Endothelial cell (in vitro differentiated cells): ENCODE data around the gene PCDHGA1. TPM values are rescaled to one million over a fixed set of nuclear protein-coding genes. Genes with fewer than 3 reads are reported as not detected.
A peak's percentile ranks its signal among the peaks of the same experiment; 100 is the strongest.

Experiments
- DNase-seq: peaks from one replicate; pipeline ENCODE4 v3.0.0; 2021; ENCODE audit warnings: low spot score
- H3K27ac Mint-ChIP-seq: one replicate; pipeline ENCODE4 v1.8.0; 2021; ENCODE audit warnings: mixed read lengths, inconsistent platforms; ENCODE audit not compliant: unreplicated experiment
- H3K27me3 Mint-ChIP-seq: one replicate; pipeline ENCODE4 v1.8.0; 2021; ENCODE audit warnings: mild to moderate bottlenecking, moderate library complexity, mixed read lengths, inconsistent platforms; ENCODE audit not compliant: unreplicated experiment
- H3K36me3 Mint-ChIP-seq: one replicate; pipeline ENCODE4 v1.8.0; 2021; ENCODE audit warnings: mild to moderate bottlenecking, low read depth, mixed read lengths, inconsistent platforms; ENCODE audit not compliant: unreplicated experiment
- H3K4me1 Mint-ChIP-seq: one replicate; pipeline ENCODE4 v1.8.0; 2021; ENCODE audit warnings: mild to moderate bottlenecking, mixed read lengths, inconsistent platforms; ENCODE audit not compliant: unreplicated experiment
- H3K4me3 Mint-ChIP-seq: one replicate; pipeline ENCODE4 v1.8.0; 2021; ENCODE audit warnings: mild to moderate bottlenecking, mixed read lengths, inconsistent platforms; ENCODE audit not compliant: unreplicated experiment
- H3K9me3 Mint-ChIP-seq: one replicate; pipeline ENCODE4 v1.8.0; 2021; ENCODE audit warnings: mixed read lengths, inconsistent platforms; ENCODE audit not compliant: unreplicated experiment
- total RNA-seq: library from RNA; stranded (reverse); fragmentation: NEBNext Ultra II Directional; extraction: Animal tissue kit (Norgen Biotek cat#: 25700); gene quantifications from one replicate; pipeline ENCODE4 v1.2.1, GENCODE V29; 2021; ENCODE audit not compliant: unreplicated experiment
- TF ChIP-seq, protein P1 (sequence below): fragments of 200-600 bp; sonication (generic); IDR thresholded peaks from one replicate; pipeline ENCODE4 v1.5.0; 2021; ENCODE audit warnings: antibody characterized with exemption; ENCODE audit not compliant: unreplicated experiment

The PCDHGA1 gene
- total RNA-seq, 1 donor from 2014 or later: 1.4 TPM

DNA sequence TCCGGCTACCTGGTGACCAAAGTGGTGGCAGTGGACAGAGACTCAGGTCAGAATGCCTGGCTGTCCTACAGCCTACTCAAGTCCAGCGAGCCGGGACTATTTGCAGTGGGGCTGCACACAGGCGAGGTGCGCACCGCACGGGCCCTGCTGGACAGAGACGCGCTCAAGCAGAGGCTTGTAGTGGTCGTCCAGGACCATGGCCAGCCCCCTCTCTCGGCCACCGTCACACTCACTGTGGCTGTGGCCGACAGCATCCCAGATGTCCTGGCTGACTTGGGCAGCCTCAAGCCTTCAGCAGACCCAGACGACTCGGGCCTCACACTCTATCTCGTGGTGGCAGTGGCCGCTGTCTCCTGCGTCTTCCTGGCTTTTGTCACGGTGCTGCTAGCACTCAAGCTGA is 26.6 kb downstream of the PCDHGA1 start:
- TF ChIP-seq, protein P1, sequence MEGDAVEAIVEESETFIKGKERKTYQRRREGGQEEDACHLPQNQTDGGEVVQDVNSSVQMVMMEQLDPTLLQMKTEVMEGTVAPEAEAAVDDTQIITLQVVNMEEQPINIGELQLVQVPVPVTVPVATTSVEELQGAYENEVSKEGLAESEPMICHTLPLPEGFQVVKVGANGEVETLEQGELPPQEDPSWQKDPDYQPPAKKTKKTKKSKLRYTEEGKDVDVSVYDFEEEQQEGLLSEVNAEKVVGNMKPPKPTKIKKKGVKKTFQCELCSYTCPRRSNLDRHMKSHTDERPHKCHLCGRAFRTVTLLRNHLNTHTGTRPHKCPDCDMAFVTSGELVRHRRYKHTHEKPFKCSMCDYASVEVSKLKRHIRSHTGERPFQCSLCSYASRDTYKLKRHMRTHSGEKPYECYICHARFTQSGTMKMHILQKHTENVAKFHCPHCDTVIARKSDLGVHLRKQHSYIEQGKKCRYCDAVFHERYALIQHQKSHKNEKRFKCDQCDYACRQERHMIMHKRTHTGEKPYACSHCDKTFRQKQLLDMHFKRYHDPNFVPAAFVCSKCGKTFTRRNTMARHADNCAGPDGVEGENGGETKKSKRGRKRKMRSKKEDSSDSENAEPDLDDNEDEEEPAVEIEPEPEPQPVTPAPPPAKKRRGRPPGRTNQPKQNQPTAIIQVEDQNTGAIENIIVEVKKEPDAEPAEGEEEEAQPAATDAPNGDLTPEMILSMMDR: no peak
- Mint-ChIP-seq H3K4me1 (peaks cover 15% of the 10 kb centered on the region), H3K27ac (no peak overlapping the region), H3K36me3 (peaks cover 55% of the 10 kb centered on the region), H3K4me3 (no peak overlapping the region), H3K9me3 (peaks cover 35% of the 10 kb centered on the region), H3K27me3 (peaks cover 10% of the 10 kb centered on the region)
- no peak for DNase-seq

DNA sequence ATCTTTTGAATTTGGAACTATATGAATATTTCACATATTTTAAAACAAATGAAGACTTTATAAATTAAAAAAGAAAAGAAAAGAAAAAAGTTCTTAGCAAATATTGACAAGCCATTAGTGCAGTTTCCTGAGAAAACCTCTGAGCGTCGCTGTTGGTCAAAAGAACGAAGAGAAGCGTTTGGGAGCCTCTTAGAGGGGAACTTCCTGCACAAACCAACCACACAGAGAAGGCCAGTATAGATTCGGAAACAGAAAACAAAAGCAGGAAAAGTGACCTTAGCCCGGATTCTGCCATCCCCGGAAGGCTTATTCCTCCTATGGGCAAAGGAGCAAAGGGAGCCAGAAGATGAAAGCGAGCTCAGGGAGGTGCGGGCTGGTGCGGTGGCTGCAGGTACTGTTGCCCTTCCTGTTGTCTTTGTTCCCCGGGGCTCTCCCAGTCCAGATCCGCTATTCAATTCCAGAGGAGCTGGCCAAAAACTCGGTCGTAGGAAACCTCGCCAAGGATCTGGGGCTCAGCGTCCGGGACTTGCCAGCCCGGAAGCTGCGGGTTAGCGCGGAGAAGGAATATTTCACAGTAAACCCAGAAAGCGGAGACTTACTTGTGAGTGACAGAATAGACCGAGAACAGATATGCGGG is 29.6 kb downstream of the PCDHGA1 start, which contains the start of gene PCDHGB2:
TSS of gene PCDHGB2 (plus strand) at position 205 of the 637 bp plus-strand sequence. CDS start at position 347, 142 bp downstream.
- peaks cover 15% of the 10 kb centered on the region for H3K27me3 Mint-ChIP-seq
- H3K4me1 Mint-ChIP-seq: peaks cover 23% of the 10 kb centered on the region
- peaks cover 67% of the 10 kb centered on the region for H3K36me3 Mint-ChIP-seq
- peak; percentile 26 for DNase-seq
- peaks cover 44% of the 10 kb centered on the region for H3K9me3 Mint-ChIP-seq
- TF ChIP-seq, protein P1: peak; percentile 63
- peak within 1 kb of the TSS; percentile 70 for H3K4me3 Mint-ChIP-seq
- H3K27ac Mint-ChIP-seq: peak within 1 kb of the TSS; percentile 95

DNA sequence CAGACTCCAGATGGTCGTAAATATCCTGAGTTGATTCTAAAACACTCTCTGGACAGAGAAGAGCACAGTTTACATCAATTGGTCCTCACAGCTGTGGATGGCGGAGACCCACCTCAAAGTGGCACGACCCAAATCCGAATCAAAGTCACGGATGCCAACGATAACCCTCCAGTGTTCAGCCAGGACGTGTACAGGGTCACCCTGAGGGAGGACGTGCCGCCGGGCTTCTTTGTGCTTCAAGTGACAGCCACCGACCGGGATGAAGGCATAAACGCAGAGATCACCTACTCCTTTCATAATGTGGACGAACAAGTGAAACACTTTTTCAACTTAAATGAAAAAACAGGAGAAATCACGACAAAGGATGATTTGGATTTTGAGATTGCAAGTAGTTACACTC is 30.4 kb downstream of the PCDHGA1 start:
- DNase-seq: no peak
- TF ChIP-seq, protein P1: no peak
- H3K36me3 Mint-ChIP-seq: peaks cover 68% of the 10 kb centered on the region
- peak overlapping the region; percentile 67 for H3K27ac Mint-ChIP-seq
- peaks cover 51% of the 10 kb centered on the region for H3K9me3 Mint-ChIP-seq
- H3K4me3 Mint-ChIP-seq: peak overlapping the region; percentile 70
- peaks cover 23% of the 10 kb centered on the region for H3K4me1 Mint-ChIP-seq
- peaks cover 18% of the 10 kb centered on the region for H3K27me3 Mint-ChIP-seq

DNA sequence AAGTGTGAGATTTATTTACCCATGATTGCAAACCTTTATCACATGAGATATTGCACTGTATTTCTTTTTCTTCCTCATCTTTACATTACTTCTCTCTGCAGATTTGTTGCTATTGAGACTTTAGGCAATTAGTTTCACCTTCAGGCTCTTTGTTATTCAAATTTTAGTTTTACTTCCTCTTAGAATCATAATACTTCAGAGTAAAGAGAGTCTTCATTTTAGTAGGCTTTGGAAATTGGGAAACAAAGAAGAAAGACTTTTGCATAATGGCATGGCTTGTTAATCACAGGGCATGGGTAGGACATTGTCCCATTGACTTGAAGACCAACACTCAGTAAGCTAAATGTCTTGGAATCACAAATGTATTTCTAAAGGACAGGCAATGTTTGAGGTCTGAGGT is 32.4 kb downstream of the PCDHGA1 start:
- Mint-ChIP-seq H3K9me3 (peaks cover 44% of the 10 kb centered on the region), H3K4me1 (peaks cover 23% of the 10 kb centered on the region), H3K36me3 (peaks cover 62% of the 10 kb centered on the region), H3K27me3 (peaks cover 14% of the 10 kb centered on the region), H3K27ac (no peak overlapping the region), H3K4me3 (peak overlapping the region; percentile 68)
- no peak for DNase-seq
- TF ChIP-seq, protein P1: no peak

DNA sequence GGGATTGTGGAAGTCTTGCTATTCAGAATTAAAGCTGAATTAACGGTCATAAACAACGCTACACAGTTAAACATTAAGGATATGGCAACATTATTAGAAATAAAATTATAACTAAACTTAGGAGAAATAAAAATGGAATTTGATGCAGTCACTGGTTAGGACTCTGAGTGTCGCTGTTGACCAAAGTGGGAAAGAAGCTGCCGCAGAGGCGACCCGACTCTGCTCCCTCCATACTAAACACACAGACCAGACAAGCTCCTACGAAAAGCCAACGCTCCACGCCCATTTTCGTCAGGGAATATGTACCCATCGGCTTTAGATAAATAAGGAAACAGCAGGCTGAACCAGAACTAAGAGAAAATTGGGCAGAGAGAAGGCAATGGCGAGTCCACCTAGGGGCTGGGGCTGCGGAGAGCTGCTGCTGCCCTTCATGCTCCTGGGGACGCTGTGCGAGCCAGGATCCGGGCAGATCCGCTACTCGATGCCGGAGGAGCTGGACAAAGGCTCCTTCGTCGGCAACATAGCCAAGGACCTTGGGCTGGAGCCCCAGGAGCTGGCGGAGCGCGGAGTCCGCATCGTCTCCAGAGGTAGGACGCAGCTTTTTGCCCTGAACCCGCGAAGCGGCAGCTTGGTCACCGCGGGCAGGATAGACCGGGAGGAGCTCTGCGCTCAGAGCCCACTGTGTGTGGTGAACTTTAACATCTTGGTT is 33.8 kb downstream of the PCDHGA1 start, which contains the start of gene PCDHGA5:
TSS of gene PCDHGA5 (plus strand) at position 211 of the 709 bp plus-strand sequence. CDS start at position 380, 169 bp downstream.
- DNase-seq: no peak
- Mint-ChIP-seq H3K27ac (no peak within 1 kb of the TSS), H3K27me3 (peaks cover 14% of the 10 kb centered on the region), H3K4me3 (peak within 1 kb of the TSS; percentile 21), H3K36me3 (peaks cover 62% of the 10 kb centered on the region), H3K4me1 (peaks cover 18% of the 10 kb centered on the region), H3K9me3 (peaks cover 44% of the 10 kb centered on the region)
- TF ChIP-seq, protein P1: no peak
